Lower leg skin (tissue), 4 donors: ENCODE measurements around the gene TMX2. TPM values are rescaled to one million over a fixed set of nuclear protein-coding genes. Genes with fewer than 3 reads are reported as not detected.
"Not testable (repeated sequence)": the region's sequence is repeated elsewhere in the genome, so short reads cannot be mapped to it uniquely, and the experiment has no call there.

ENCODE experiments used
- DNase-seq, 2 donors: peaks; one replicate each; pipeline ENCODE4 v3.0.0-alpha.2; 2019; ENCODE audit warnings: low spot score in 2 of 2
- H3K4me3 ChIP-seq: fragments of 200-600 bp; sonication (generic); 2 replicates; pipeline ENCODE4 v1.5.1; 2017; ENCODE audit warnings: mild to moderate bottlenecking, low read depth; ENCODE audit not compliant: poor library complexity, severe bottlenecking
- CTCF ChIP-seq, 3 donors: fragments of 450-650 bp; IDR thresholded peaks; one replicate each; pipeline ENCODE4 v1.5.1; 2016; ENCODE audit warnings: antibody characterized with exemption in 3 of 3, mild to moderate bottlenecking in 3 of 3, moderate library complexity in 2 of 3
- POLR2A ChIP-seq, 2 donors: fragments of 450-650 bp; IDR thresholded peaks; one replicate each; pipeline ENCODE4 v1.6.1; 2016 to 2017; ENCODE audit warnings: antibody characterized with exemption in 2 of 2, mild to moderate bottlenecking in 1 of 2, moderate library complexity in 1 of 2
- WGBS, 2 donors: methylation state at CpG; one replicate each; pipeline ENCODE4 v1.1.5; 2018; 5-methylcytosine and 5-hydroxymethylcytosine counted together
- intact Hi-C: fragments of 100-400 bp; cut with DNase I; formaldehyde crosslinking; loops from one replicate; pipeline ENCODE4 v1.15.0; 2023; ENCODE audit warnings: low total_unique reads
- total RNA-seq, 4 donors: library from RNA; depleted of rRNA; stranded (reverse); fragments of >200 nt; gene quantifications; one replicate each; pipeline ENCODE4 v1.1.0, GENCODE V29; 2016

TMX2 gene
- total RNA-seq, 4 donors from 2014 or later = 41.8 to 60.4 (median 45.4) TPM

GRCh38 chr11:57709802-57710367 is 2.5 kb upstream of the TMX2 start:
- WGBS, 2 donors = 92 to 94% methylated on average over 5 of the region's 5 CpGs
- intact Hi-C loops = no loop called here
- TF ChIP-seq CTCF (IDR thresholded peaks at IDR 0.05) (no peak), POLR2A (IDR thresholded peaks at IDR 0.05) (no peak)
- H3K4me3 ChIP-seq = no peak overlapping the region
- DNase-seq = no peak

GRCh38 chr11:57711414-57712255 is 758 bp upstream of the TMX2 start, which contains the start of gene MED19:
MED19 (minus strand) TSS chr11:57712215; CDS start chr11:57712179, 36 bp downstream.
- peak in 1 of 2 donors; percentile 71 for DNase-seq
- intact Hi-C loops = no loop called here
- peak within 1 kb of the TSS; percentile 98 for H3K4me3 ChIP-seq
- WGBS, 2 donors = 7 to 10% methylated on average over 38 to 41 of the region's 51 CpGs
- TF ChIP-seq POLR2A (IDR thresholded peaks at IDR 0.05) = no peak
- no peak for TF ChIP-seq CTCF (IDR thresholded peaks at IDR 0.05)

- H3K4me3 ChIP-seq = no peak overlapping the region
- TF ChIP-seq CTCF (IDR thresholded peaks at IDR 0.05) (no peak), POLR2A (IDR thresholded peaks at IDR 0.05) (no peak)
- DNase-seq = no peak
Measured at GRCh38 chr11:57713835-57714234, 1.4 kb downstream of the TMX2 start.

GRCh38 chr11:57716726-57717125 is 4.3 kb downstream of the TMX2 start:
- intact Hi-C loops, H3K4me3 ChIP-seq: not testable (repeated sequence)
- DNase-seq = peak in 1 of 2 donors; percentile 61
- 96% methylated on average over 12 of the region's 34 CpGs; no CpG with 5 or more reads in 1 of the 2 donors for WGBS, 2 donors

More at GRCh38 chr11:57713835-57714234, 1.4 kb downstream of the TMX2 start:
- intact Hi-C loops = no loop called here
- 91 to 96% methylated on average over 2 of the region's 2 CpGs for WGBS, 2 donors

- 40 to 52% methylated on average over 2 of the region's 2 CpGs for WGBS, 2 donors
- TF ChIP-seq CTCF (IDR thresholded peaks at IDR 0.05) (no peak), POLR2A (IDR thresholded peaks at IDR 0.05) (no peak)
- intact Hi-C loops = no loop called here
- no peak for DNase-seq
- no peak overlapping the region for H3K4me3 ChIP-seq
Measured at GRCh38 chr11:57727185-57727584, 14.8 kb downstream of the TMX2 start.

- intact Hi-C loops = no loop called here
- 75 to 86% methylated on average over 7 of the region's 7 CpGs for WGBS, 2 donors
- H3K4me3 ChIP-seq = no peak overlapping the region
- TF ChIP-seq POLR2A (IDR thresholded peaks at IDR 0.05) (no peak), CTCF (IDR thresholded peaks at IDR 0.05) (no peak)
- peak in 1 of 2 donors; percentile 25 for DNase-seq
Measured at GRCh38 chr11:57728829-57729228, 16.4 kb downstream of the TMX2 start.
